Left renal cortex interstitium (tissue), 4 donors: ENCODE results near the gene NKX2-1. TPM values are rescaled to one million over a fixed set of nuclear protein-coding genes. Genes with fewer than 3 reads are reported as not detected.

ENCODE experiments used
- polyA plus RNA-seq, 4 donors: library from polyadenylated mRNA; unstranded; fragments of 120-200 nt; gene quantifications; one replicate each; pipeline ENCODE4 v1.2.1, GENCODE V29; 2013; ENCODE audit not compliant: insufficient read length in 4 of 4

The NKX2-1 gene
- polyA plus RNA-seq, 4 donors, result not detected

Other genes with a start within 250 kb of the NKX2-1 start
- 10 to 100 TPM; 50.1 to 57.8 (median 52.3) TPM for gene MBIP, start 199.6 kb downstream of the NKX2-1 start, polyA plus RNA-seq
- gene NKX2-8, start 62.4 kb upstream of the NKX2-1 start, polyA plus RNA-seq, result not detected
- under 1 TPM; 0.27 to 0.36 (median 0.30) TPM for gene PAX9, start 141.6 kb upstream of the NKX2-1 start, polyA plus RNA-seq